Peyer's patch (tissue), 4 donors: ENCODE results near the gene DDX47.

Experiments used
- POLR2A ChIP-seq, 2 donors: fragments of 450-650 bp; IDR thresholded peaks; one replicate each; pipeline ENCODE4 v1.5.1; 2017; ENCODE audit warnings: antibody characterized with exemption in 2 of 2, mild to moderate bottlenecking in 2 of 2, moderate library complexity in 2 of 2
- TF ChIP-seq, protein P1 (sequence below), 6 experiments: fragments of 450-650 bp in 4 of 6; fragments of 200-600 bp in 2 of 6; sonication (generic) in 1 of 6; IDR thresholded peaks; one replicate each; pipeline ENCODE4 v1.5.1; 2017 to 2019; ENCODE audit warnings: antibody characterized with exemption in 6 of 6, mild to moderate bottlenecking in 3 of 6, moderate library complexity in 1 of 6

DNA sequence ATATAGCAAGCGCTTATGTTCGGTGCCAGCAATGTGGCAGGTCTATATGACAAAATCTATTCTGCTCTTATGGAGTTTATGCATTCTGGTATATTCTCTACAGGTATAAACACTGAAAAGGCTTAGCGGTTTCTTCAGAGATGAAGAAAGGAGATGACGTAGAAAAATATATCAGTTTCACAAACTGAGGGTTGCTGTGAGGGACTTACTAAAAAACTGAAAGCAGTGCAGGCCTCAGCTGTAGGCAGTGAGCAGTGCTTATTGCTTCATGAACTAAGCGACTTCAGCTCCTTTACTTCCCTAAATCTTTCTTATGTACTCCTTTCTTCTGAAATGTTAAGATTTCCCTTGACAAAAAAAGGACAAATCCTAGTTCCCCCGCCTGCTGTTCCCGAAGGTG is 4.5 kb downstream of the DDX47 start:
- TF ChIP-seq, protein P1, sequence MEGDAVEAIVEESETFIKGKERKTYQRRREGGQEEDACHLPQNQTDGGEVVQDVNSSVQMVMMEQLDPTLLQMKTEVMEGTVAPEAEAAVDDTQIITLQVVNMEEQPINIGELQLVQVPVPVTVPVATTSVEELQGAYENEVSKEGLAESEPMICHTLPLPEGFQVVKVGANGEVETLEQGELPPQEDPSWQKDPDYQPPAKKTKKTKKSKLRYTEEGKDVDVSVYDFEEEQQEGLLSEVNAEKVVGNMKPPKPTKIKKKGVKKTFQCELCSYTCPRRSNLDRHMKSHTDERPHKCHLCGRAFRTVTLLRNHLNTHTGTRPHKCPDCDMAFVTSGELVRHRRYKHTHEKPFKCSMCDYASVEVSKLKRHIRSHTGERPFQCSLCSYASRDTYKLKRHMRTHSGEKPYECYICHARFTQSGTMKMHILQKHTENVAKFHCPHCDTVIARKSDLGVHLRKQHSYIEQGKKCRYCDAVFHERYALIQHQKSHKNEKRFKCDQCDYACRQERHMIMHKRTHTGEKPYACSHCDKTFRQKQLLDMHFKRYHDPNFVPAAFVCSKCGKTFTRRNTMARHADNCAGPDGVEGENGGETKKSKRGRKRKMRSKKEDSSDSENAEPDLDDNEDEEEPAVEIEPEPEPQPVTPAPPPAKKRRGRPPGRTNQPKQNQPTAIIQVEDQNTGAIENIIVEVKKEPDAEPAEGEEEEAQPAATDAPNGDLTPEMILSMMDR (IDR thresholded peaks at IDR 0.05): no peak
- no peak for TF ChIP-seq POLR2A (IDR thresholded peaks at IDR 0.05)
